ENCODE measurements around the gene MEGF9.
A peak's percentile ranks its signal among the peaks of the same experiment; 100 is the strongest.

MEGF9 gene

GRCh38 chr9:120625222-120625621, 89.0 kb downstream of the MEGF9 start:
- H3K27me3 ChIP-seq (ENCODE audit: insufficient read depth, low read depth): no peaks in the 10 kb centered on the region
- H2AFZ ChIP-seq (ENCODE audit: low read depth): no peak overlapping the region
- no peaks in the 10 kb centered on the region for H3K36me3 ChIP-seq (ENCODE audit: insufficient read depth)
- no peak for TF ChIP-seq CTCF (conservative IDR thresholded peaks at IDR 0.05; ENCODE audit: low read depth, low read length)
- no peak overlapping the region for H3K4me2 ChIP-seq
- no peak overlapping the region for H3K9ac ChIP-seq
- no peak overlapping the region for H3K4me3 ChIP-seq (IDR thresholded peaks at IDR 0.05; ENCODE audit: insufficient read depth, low read depth, low read length)
- H3K4me1 ChIP-seq (ENCODE audit: low read depth, poor library complexity, severe bottlenecking): peaks cover 13% of the 10 kb centered on the region
- no peak overlapping the region for H3K27ac ChIP-seq
- no peaks in the 10 kb centered on the region for H4K20me1 ChIP-seq (ENCODE audit: insufficient read depth)
- H3K79me2 ChIP-seq (ENCODE audit: insufficient read depth, low read depth): no peaks in the 10 kb centered on the region

DNA sequence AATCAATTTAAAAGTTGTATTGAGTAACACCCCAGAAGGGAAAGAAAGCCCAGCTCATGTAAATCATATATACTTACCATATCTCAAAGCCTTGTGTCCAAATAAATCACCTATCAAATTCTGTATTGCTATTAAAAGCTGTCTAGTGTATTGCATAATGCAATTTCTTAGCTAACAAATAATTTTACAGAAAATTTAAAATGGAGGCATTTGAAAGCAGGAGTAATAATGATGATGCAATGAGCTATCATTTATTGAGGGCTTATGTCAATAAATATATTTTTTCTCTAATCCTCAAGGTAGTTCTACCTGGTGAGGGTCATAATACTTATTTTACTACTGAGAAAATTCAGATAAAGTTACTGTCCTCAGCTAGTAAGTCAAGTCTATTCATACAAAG, 91.5 kb downstream of the MEGF9 start:
- Histone ChIP-seq H3K4me3 (IDR thresholded peaks at IDR 0.05; ENCODE audit: insufficient read depth, low read depth, low read length) (no peak overlapping the region), H3K4me1 (ENCODE audit: low read depth, poor library complexity, severe bottlenecking) (peaks cover 26% of the 10 kb centered on the region), H3K9ac (no peak overlapping the region), H4K20me1 (ENCODE audit: insufficient read depth) (no peaks in the 10 kb centered on the region), H2AFZ (ENCODE audit: low read depth) (no peak overlapping the region), H3K27me3 (ENCODE audit: insufficient read depth, low read depth) (no peaks in the 10 kb centered on the region), H3K27ac (no peak overlapping the region), H3K79me2 (ENCODE audit: insufficient read depth, low read depth) (no peaks in the 10 kb centered on the region), H3K4me2 (no peak overlapping the region), H3K36me3 (ENCODE audit: insufficient read depth) (no peaks in the 10 kb centered on the region)
- no peak for TF ChIP-seq CTCF (conservative IDR thresholded peaks at IDR 0.05; ENCODE audit: low read depth, low read length)

DNA sequence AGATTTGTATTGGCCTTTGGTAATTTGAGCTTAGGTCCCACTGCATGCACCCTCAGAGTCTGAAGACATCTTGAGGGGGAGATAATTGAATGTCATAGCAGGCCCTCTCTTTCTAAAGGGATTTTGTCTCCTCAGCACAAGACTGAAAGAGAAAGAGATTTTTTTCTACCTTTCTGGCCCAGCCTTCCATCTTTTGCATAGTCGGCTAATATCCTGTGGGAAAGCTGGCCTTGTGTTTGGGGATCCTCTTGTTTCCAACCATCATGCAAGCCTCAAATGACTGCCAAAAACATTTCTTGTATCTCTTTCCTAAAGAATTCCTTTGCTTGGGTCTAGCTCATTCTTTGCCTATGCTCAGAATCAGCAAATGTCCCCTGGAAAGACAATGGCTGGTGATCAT, 92.3 kb downstream of the MEGF9 start:
- H3K79me2 ChIP-seq (ENCODE audit: insufficient read depth, low read depth): no peaks in the 10 kb centered on the region
- H3K27ac ChIP-seq: no peak overlapping the region
- no peaks in the 10 kb centered on the region for H3K36me3 ChIP-seq (ENCODE audit: insufficient read depth)
- H3K27me3 ChIP-seq (ENCODE audit: insufficient read depth, low read depth): no peaks in the 10 kb centered on the region
- peaks cover 35% of the 10 kb centered on the region for H3K4me1 ChIP-seq (ENCODE audit: low read depth, poor library complexity, severe bottlenecking)
- H4K20me1 ChIP-seq (ENCODE audit: insufficient read depth): no peaks in the 10 kb centered on the region
- no peak overlapping the region for H3K9ac ChIP-seq
- no peak overlapping the region for H3K4me3 ChIP-seq (IDR thresholded peaks at IDR 0.05; ENCODE audit: insufficient read depth, low read depth, low read length)
- no peak for TF ChIP-seq CTCF (conservative IDR thresholded peaks at IDR 0.05; ENCODE audit: low read depth, low read length)
- H3K4me2 ChIP-seq: no peak overlapping the region
- no peak overlapping the region for H2AFZ ChIP-seq (ENCODE audit: low read depth)

GRCh38 chr9:120619751-120620655, 94.3 kb downstream of the MEGF9 start:
- peaks cover 37% of the 10 kb centered on the region for H3K4me1 ChIP-seq (ENCODE audit: low read depth, poor library complexity, severe bottlenecking)

More at GRCh38 chr9:120619751-120620655, 94.3 kb downstream of the MEGF9 start:
- Histone ChIP-seq H3K9ac (no peak overlapping the region), H3K4me3 (IDR thresholded peaks at IDR 0.05; ENCODE audit: insufficient read depth, low read depth, low read length) (no peak overlapping the region), H3K4me2 (peak overlapping the region; percentile 35), H3K79me2 (ENCODE audit: insufficient read depth, low read depth) (no peaks in the 10 kb centered on the region), H3K27ac (no peak overlapping the region), H3K27me3 (ENCODE audit: insufficient read depth, low read depth) (no peaks in the 10 kb centered on the region), H3K36me3 (ENCODE audit: insufficient read depth) (no peaks in the 10 kb centered on the region), H4K20me1 (ENCODE audit: insufficient read depth) (no peaks in the 10 kb centered on the region), H2AFZ (ENCODE audit: low read depth) (peak overlapping the region; percentile 12; the same call in 1 of the 2 replicates)
- peak; percentile 91 for TF ChIP-seq CTCF (conservative IDR thresholded peaks at IDR 0.05; ENCODE audit: low read depth, low read length)
